Measurements from ENCODE around the gene KANSL2. TPM values are rescaled to one million over a fixed set of nuclear protein-coding genes. Genes with fewer than 3 reads are reported as not detected.
A peak's percentile ranks its signal among the peaks of the same experiment; 100 is the strongest.

KANSL2 gene
- total and polyA plus RNA-seq, 9 of the 15 experiments (the other 6 are each of a cell fraction or from before 2014, with no cell fraction given): 41.1 to 89.8 (median 55.4) TPM

DNA sequence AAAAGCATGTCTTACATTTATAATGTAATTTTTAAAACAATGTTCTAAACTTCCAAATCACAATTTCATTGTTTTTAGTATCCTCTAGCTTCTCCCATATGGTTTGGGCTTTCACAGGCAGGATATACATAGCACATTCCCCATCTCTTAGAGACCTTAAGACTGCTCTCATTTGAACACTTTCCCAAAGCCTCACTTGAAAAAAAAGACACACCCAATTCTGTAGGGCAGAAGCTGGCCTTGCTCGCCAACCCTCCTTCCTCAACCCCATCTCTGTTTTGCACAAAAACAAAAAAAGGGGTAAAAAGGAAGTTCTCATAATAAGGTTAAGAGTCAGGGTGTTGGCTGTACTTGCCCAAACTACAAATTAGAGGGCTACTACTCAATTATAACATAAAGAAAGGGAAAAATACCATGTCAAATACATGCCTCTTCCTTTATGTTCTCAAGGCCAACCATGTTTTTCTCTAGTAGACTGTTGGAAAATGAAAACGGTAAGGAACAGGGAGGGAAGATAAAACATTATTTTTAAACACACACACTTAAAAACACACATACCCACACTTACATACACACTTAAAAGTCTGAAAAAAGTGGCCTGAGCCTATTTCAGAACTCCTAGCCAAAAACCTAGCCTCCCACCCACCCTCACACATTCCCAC, 9.9 kb upstream of the KANSL2 start:
- CTCF ChIA-PET (ENCODE audit: low intra/inter-chr PET ratio): no interaction called here

More for the DNA sequence above, 9.9 kb upstream of the KANSL2 start:
- no peak overlapping the region for H3K9ac ChIP-seq (ENCODE audit: insufficient read depth in 1 of 2, low read depth in 2 of 2, low read length in 2 of 2)
- DNase-seq (ENCODE audit: extremely low read depth in 1 of 4, low spot score in 3 of 4): no peak
- no peak for FAIRE-seq
- intact Hi-C loops (cut with micrococcal nuclease): no loop called here
- no peak overlapping the region for H2AFZ ChIP-seq (ENCODE audit: low read depth, low read length)
- no peak for TF ChIP-seq ZNF212 (CRISPR knock-in tag; IDR thresholded peaks at IDR 0.05)
- no peak for TF ChIP-seq ERF (CRISPR knock-in tag; IDR thresholded peaks at IDR 0.05)
- TF ChIP-seq SRSF7 (optimal IDR thresholded peaks at IDR 0.05; ENCODE audit: low read depth, low read length): no peak
- no peak for TF ChIP-seq MAFF (IDR thresholded peaks at IDR 0.05; ENCODE audit: low read length)
- TF ChIP-seq, protein P1, sequence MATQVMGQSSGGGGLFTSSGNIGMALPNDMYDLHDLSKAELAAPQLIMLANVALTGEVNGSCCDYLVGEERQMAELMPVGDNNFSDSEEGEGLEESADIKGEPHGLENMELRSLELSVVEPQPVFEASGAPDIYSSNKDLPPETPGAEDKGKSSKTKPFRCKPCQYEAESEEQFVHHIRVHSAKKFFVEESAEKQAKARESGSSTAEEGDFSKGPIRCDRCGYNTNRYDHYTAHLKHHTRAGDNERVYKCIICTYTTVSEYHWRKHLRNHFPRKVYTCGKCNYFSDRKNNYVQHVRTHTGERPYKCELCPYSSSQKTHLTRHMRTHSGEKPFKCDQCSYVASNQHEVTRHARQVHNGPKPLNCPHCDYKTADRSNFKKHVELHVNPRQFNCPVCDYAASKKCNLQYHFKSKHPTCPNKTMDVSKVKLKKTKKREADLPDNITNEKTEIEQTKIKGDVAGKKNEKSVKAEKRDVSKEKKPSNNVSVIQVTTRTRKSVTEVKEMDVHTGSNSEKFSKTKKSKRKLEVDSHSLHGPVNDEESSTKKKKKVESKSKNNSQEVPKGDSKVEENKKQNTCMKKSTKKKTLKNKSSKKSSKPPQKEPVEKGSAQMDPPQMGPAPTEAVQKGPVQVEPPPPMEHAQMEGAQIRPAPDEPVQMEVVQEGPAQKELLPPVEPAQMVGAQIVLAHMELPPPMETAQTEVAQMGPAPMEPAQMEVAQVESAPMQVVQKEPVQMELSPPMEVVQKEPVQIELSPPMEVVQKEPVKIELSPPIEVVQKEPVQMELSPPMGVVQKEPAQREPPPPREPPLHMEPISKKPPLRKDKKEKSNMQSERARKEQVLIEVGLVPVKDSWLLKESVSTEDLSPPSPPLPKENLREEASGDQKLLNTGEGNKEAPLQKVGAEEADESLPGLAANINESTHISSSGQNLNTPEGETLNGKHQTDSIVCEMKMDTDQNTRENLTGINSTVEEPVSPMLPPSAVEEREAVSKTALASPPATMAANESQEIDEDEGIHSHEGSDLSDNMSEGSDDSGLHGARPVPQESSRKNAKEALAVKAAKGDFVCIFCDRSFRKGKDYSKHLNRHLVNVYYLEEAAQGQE (IDR thresholded peaks at IDR 0.05; ENCODE audit: borderline replicate concordance): no peak
- TF ChIP-seq, protein P1 (CRISPR knock-in tag; IDR thresholded peaks at IDR 0.05; ENCODE audit: low read depth): no peak
- TF ChIP-seq SUPT5H (IDR thresholded peaks at IDR 0.05): no peak
- no peak for TF ChIP-seq ZNF408 (CRISPR knock-in tag; IDR thresholded peaks at IDR 0.05; ENCODE audit: low read depth)
- no peak for TF ChIP-seq BACH1 (tag; IDR thresholded peaks at IDR 0.05)
- no peak for TF ChIP-seq SP1 (CRISPR knock-in tag; IDR thresholded peaks at IDR 0.05)
- no peak for TF ChIP-seq HCFC1 (IDR thresholded peaks at IDR 0.05; ENCODE audit: low read depth, low read length)
- H3K27me3 ChIP-seq (ENCODE audit: control insufficient read depth in 2 of 2, insufficient read depth in 2 of 2, low read length in 2 of 2): no peaks in the 10 kb centered on the region
- no peaks in the 10 kb centered on the region for H3K9me3 ChIP-seq (replicated peaks; ENCODE audit: control insufficient read depth, insufficient read depth, low read depth, low read length)
- H3K4me2 ChIP-seq (ENCODE audit: insufficient read depth, low read length): no peak overlapping the region
- peaks cover 46% of the 10 kb centered on the region for H3K79me2 ChIP-seq (ENCODE audit: control insufficient read depth, insufficient read depth, low read length)
- H4K20me1 ChIP-seq (replicated peaks; ENCODE audit: control insufficient read depth, insufficient read depth, low read length): peaks cover 14% of the 10 kb centered on the region; the same call in 1 of the 2 replicates
- 75% methylated on average over 2 of the region's 2 CpGs for WGBS (ENCODE audit: insufficient coverage, low coverage, missing lambda C conversion rate)
- H3K27ac ChIP-seq (ENCODE audit: extremely low read depth, low read depth, low read length): no peak overlapping the region
- BruUV-seq (replicated peaks): TSS peak; percentile 3
- in situ Hi-C loops (cut with MboI): no loop called here
- H3K4me3 ChIP-seq: no peak overlapping the region
- POLR2A ChIA-PET: interaction anchor here (0.6 to 1.9 kb wide), 8 partner anchors 9 to 273 kb away, joined by 3 to 12 read pairs (median 3); partner anchors contain the start of genes CCNT1 and KANSL2
- ATAC-seq: no peak
- no peaks in the 10 kb centered on the region for H3K9me1 ChIP-seq (ENCODE audit: control insufficient read depth, insufficient read depth, low read length)
- H3K36me3 ChIP-seq (ENCODE audit: control insufficient read depth, insufficient read depth, low read length): peaks cover 93% of the 10 kb centered on the region
- peaks cover 10 to 19% of the 10 kb centered on the region in 2 experiments; a peak in 3 of 5 replicates for H3K4me1 ChIP-seq (replicated peaks in 1 of 2; ENCODE audit: control insufficient read depth in 2 of 2, insufficient read depth in 2 of 2, low read length in 2 of 2)

All from K562 (cell line).